Stomach (tissue), 4 donors: Measurements from ENCODE around the gene SMYD3.

Source experiments
- EP300 ChIP-seq: sonication (generic); formaldehyde crosslinking; IDR thresholded peaks from one replicate; pipeline ENCODE4 v1.6.1; 2017; ENCODE audit warnings: antibody characterized with exemption
- POLR2A ChIP-seq, 4 donors: fragments of 450-650 bp; IDR thresholded peaks; one replicate each; pipeline ENCODE4 v1.6.1; 2016; ENCODE audit warnings: antibody characterized with exemption in 4 of 4, control low read depth in 2 of 4, mild to moderate bottlenecking in 1 of 4, moderate library complexity in 1 of 4
- POLR2AphosphoS5 ChIP-seq, 3 donors: sonication (generic); formaldehyde crosslinking; IDR thresholded peaks; one replicate each; pipeline ENCODE4 v1.6.1; 2016; ENCODE audit warnings: antibody characterized with exemption in 3 of 3
- TF ChIP-seq, protein P1 (sequence below), 7 experiments: fragments of 450-650 bp in 4 of 7; fragments of 200-600 bp in 3 of 7; sonication (generic) in 3 of 7; IDR thresholded peaks; one replicate each; pipeline ENCODE4 v1.5.1; 2016 to 2019; ENCODE audit warnings: antibody characterized with exemption in 7 of 7, control low read depth in 2 of 7, mild to moderate bottlenecking in 1 of 7

DNA sequence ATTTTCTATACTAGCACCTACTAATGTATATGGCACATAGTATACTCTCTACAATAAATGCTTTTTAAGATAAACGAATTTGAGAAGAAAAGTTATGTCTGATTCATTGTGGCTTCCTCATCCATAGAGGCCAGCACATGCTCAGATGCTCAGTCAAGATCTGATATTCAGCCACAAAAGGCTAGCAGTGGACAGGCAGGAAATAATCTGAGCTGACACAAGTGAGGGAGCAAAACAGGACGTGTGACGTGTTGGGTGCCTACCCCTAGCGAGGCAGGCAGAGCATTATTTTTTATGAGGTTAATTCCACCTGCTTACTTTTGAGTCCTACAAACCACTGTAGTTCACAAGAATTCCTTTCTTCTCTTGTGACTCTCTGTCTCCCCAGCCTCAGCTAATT is 550.9 kb downstream of the SMYD3 start:
- TF ChIP-seq, protein P1, sequence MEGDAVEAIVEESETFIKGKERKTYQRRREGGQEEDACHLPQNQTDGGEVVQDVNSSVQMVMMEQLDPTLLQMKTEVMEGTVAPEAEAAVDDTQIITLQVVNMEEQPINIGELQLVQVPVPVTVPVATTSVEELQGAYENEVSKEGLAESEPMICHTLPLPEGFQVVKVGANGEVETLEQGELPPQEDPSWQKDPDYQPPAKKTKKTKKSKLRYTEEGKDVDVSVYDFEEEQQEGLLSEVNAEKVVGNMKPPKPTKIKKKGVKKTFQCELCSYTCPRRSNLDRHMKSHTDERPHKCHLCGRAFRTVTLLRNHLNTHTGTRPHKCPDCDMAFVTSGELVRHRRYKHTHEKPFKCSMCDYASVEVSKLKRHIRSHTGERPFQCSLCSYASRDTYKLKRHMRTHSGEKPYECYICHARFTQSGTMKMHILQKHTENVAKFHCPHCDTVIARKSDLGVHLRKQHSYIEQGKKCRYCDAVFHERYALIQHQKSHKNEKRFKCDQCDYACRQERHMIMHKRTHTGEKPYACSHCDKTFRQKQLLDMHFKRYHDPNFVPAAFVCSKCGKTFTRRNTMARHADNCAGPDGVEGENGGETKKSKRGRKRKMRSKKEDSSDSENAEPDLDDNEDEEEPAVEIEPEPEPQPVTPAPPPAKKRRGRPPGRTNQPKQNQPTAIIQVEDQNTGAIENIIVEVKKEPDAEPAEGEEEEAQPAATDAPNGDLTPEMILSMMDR (IDR thresholded peaks at IDR 0.05) = no peak
- TF ChIP-seq POLR2A (IDR thresholded peaks at IDR 0.05) (no peak), EP300 (no peak), POLR2AphosphoS5 (IDR thresholded peaks at IDR 0.05) (no peak)
